Measurements from ENCODE around the gene PDXP. TPM values are rescaled to one million over a fixed set of nuclear protein-coding genes. Genes with fewer than 3 reads are reported as not detected.

PDXP gene
- total and polyA plus RNA-seq, 9 of the 15 experiments (the other 6 are each of a cell fraction or from before 2014, with no cell fraction given), result 7.9 to 54.2 (median 38.8) TPM

- TF ChIP-seq NFIC (IDR thresholded peaks at IDR 0.05) (peak; percentile 42; the same call in 1 of the 2 replicates), PRDM10 (IDR thresholded peaks at IDR 0.05; ENCODE audit: partially characterized antibody) (no peak), TAF1 (IDR thresholded peaks at IDR 0.05; ENCODE audit: control insufficient read depth, extremely low read depth, insufficient read depth, low read length, severe bottlenecking) (peak; percentile 79), JUN (IDR thresholded peaks at IDR 0.05; ENCODE audit: borderline replicate concordance, low read depth, low read length) (0 out of 2 replicates have a peak, but pooled peaks have one; percentile 25), JUN (CRISPR knock-in tag; IDR thresholded peaks at IDR 0.05; ENCODE audit: borderline replicate concordance) (no peak), NRF1 (conservative IDR thresholded peaks at IDR 0.05 in 1 of 2, IDR thresholded peaks at IDR 0.05 in 1 of 2) (peak; percentile 12 to 20; a peak in 1 of 4 replicates), NKRF (IDR thresholded peaks at IDR 0.05; ENCODE audit: borderline replicate concordance) (peak; percentile 92), TRIM28 (IDR thresholded peaks at IDR 0.05) (peak; percentile 52; the same call in 1 of the 2 replicates), HDAC1 (IDR thresholded peaks at IDR 0.05) (peak in 1 of 2 experiments; percentile 95; a peak in 2 of 4 replicates), GABPA (tag; conservative IDR thresholded peaks at IDR 0.05; ENCODE audit: low read depth) (peak; percentile 98), U2AF1 (optimal IDR thresholded peaks at IDR 0.05; ENCODE audit: low read depth, low read length) (no peak), ETV5 (CRISPR knock-in tag; IDR thresholded peaks at IDR 0.05; ENCODE audit: low read depth) (peak; percentile 54), POLR2B (IDR thresholded peaks at IDR 0.05; ENCODE audit: low read depth, partially characterized antibody) (peak; percentile 54), TAF7 (tag; IDR thresholded peaks at IDR 0.05) (peak; percentile 19; the same call in 1 of the 2 replicates), PURB (CRISPR knock-in tag; IDR thresholded peaks at IDR 0.05; ENCODE audit: low read depth) (no peak), TOE1 (IDR thresholded peaks at IDR 0.05; ENCODE audit: borderline replicate concordance) (peak; percentile 90), TOE1 (CRISPR knock-in tag; IDR thresholded peaks at IDR 0.05; ENCODE audit: borderline replicate concordance, low read depth) (no peak), EP400 (IDR thresholded peaks at IDR 0.05) (peak; percentile 98), DACH1 (IDR thresholded peaks at IDR 0.05; ENCODE audit: partially characterized antibody) (no peak), ZFP91 (CRISPR knock-in tag; IDR thresholded peaks at IDR 0.05) (peak; percentile 99)
Measured at GRCh38 chr22:37686002-37686982, 27.8 kb downstream of the PDXP start, which contains the start of gene NOL12 (continued).
